Measurements from ENCODE around the gene LSS. TPM values are rescaled to one million over a fixed set of nuclear protein-coding genes. Genes with fewer than 3 reads are reported as not detected.
"Not testable (repeated sequence)": the region's sequence is repeated elsewhere in the genome, so short reads cannot be mapped to it uniquely, and the experiment has no call there.

LSS gene
- total RNA-seq, 1 donor from 2014 or later: 19.7 TPM

DNA sequence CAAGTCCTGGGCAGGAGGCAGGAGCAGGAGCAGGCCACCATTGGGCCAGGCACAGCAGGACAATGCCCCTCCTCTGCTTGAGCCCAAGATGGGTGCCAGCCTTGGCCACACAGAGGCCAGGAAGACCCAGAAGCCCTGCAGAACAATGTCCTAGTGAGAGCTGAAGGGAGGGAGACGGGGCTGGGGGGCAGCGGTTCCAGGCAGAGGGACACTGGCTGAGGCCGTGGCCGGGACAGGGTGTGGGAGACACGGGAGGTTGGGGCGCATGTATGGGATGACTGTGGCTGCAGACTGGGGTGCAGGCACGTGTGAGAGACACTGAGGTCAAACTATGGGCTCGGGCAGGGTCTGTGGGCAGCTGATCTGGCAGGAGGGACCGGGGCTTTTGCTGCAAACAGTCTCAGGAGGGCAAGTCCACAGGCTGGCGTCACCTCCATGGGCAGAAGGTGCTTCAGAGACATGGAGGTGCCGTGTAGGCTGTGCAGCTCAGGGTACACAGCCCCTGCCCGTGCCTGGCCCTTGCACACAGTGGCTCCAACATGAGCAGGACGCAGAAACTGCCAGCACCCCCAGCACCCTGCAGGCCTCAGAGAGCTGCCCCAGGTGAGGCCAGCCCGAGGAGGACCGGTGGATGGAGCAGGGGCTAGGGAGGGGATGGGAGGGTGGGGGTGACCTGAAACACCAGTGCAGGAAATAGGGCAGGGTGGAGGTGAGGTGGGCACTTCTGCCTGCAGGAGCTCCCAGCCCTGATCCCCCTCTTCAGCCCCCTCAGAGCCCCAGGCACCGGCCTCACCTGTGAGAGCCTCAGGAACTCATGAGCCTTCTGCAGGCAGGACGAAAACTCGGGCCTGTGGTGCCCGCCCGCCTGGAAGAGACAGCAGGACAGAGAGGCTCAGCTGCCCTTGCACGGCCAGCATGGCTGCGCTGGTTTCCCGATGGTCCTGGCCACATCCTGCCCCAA, 19.5 kb downstream of the LSS start:
- DNase-seq: no peak
- peaks cover 11% of the 10 kb centered on the region for H3K36me3 Mint-ChIP-seq (ENCODE audit: low read depth)

DNA sequence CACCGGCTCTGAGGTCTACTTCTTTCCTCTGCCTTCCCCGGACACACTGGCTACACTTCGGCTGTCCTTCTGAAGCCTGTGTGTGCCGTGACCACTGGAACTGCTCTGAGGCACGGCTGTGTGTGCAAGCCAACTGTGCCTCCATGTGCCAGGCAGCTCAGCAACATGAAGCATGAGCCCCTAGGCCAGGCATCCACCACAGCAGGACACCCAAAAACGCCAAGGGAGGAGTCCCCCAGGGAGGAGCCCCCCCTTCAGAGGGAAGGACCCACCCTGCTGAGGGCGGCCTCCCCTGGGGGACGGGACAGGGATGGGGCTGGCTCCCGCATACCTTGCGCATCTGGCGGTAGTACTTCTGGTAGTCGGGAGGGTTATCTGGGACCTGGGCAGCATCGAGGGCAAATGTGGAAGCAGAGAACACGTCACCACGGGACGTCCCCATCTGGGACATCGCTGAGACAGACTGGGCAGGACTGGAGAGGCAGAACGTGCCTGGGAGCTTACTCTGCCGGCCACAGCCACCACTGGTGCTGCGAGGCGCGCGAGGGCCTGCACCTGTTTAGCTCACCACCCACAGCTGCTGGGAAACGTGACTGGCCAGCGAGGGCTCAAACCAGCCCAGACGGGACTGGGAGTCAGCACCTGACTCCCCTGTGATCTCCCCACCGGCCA, 20.5 kb downstream of the LSS start:
- no peaks in the 10 kb centered on the region for H3K27me3 Mint-ChIP-seq
- DNase-seq: no peak
- intact Hi-C loops (cut with micrococcal nuclease): no loop called here
- H3K9me3 Mint-ChIP-seq: no peaks in the 10 kb centered on the region
- no peak overlapping the region for H3K27ac Mint-ChIP-seq
- no peak overlapping the region for H3K4me3 Mint-ChIP-seq
- H3K4me1 Mint-ChIP-seq: no peaks in the 10 kb centered on the region
- peaks cover 17% of the 10 kb centered on the region for H3K36me3 Mint-ChIP-seq (ENCODE audit: low read depth)

More for the DNA sequence above, 19.5 kb downstream of the LSS start:
- no peak overlapping the region for H3K4me3 Mint-ChIP-seq
- no peaks in the 10 kb centered on the region for H3K4me1 Mint-ChIP-seq
- no peaks in the 10 kb centered on the region for H3K9me3 Mint-ChIP-seq
- intact Hi-C loops (cut with micrococcal nuclease): no loop called here
- no peaks in the 10 kb centered on the region for H3K27me3 Mint-ChIP-seq
- no peak overlapping the region for H3K27ac Mint-ChIP-seq

DNA sequence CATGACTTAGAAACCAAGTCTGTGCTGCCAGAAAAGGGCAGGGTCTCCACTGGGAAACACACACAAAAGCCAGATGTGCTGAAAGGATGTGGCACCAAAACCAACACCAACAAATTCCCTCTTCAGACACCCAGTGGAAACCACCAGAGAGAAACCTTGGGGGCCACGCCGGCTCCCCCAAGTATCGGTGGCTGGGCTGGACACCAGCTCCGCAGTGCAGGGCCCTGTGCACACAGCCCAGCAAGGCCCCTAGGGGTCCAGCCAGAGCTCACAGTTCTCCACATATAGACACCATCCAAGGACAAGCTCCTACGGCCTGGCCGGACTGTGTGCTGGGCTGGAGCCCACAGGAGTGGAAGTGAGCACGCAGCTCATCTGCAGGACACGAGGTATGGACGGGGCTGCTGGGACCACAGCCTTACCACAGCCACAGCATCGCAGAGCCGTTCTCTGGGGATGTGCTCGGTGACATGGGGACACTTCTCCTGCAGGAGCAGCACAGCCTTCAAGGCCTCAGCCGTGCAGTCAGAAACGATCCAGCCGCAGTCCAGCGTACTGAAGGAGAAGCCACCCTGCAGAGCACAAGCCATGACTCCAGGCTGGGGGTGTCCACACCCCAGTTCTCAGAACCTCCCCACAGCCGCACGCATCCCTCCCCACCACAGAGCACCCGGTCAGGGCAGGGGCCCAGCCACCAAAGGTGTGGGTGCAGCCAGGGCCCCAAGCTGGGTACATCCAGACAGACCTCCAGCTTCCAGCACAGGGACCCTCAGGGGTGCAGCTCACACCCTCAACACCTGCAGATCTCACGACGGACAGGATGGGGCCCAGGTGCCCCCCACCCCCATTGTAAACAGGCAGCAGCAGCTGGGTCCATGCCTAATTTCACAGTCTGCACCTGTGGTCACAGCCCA, 21.3 kb downstream of the LSS start:
- Mint-ChIP-seq H3K36me3 (ENCODE audit: low read depth) (peaks cover 21% of the 10 kb centered on the region), H3K4me1 (no peaks in the 10 kb centered on the region), H3K4me3 (no peak overlapping the region), H3K27ac (no peak overlapping the region), H3K27me3 (no peaks in the 10 kb centered on the region), H3K9me3 (no peaks in the 10 kb centered on the region)
- no peak for DNase-seq
- intact Hi-C loops (cut with micrococcal nuclease): no loop called here

DNA sequence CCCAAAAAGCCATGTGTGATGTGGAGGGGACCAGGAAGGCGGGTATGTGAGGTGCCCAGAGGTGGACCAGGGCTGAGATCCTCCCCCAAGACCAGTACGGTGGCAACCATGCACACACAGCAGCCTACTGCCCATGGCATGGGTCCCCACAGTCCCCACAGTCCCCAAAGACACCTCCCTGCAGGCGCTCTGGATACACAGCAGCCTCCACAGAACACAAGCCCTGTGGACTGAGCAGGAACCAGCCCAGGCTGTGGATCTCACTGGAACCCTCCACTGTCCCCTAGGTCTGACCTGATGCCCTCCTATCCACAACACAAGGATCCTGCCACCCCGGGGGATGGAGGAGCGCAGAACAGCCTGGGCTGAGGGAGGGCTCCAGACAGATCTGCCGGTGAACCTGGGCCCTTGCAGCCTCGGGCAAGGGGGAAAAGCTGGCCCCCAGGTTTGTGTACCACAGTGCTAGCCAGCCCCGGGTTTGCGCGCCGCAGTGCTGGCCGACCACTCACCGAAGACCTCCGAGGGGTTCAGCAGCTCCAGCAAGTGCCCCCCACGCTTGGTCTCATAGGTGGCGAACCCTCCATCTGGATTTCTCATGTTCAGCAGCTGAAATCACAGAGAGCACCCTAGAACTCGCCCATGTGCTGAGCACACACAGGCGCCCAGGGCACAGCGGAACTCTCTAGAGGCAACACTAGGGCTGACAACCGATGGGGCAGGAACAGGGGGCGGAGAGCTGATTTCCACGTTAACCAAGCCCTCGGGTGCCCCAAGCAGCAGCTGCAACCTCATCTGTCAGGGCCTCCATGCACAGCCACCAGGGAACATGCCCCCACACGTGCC, 22.2 kb downstream of the LSS start:
- H3K9me3 Mint-ChIP-seq: no peaks in the 10 kb centered on the region
- no peaks in the 10 kb centered on the region for H3K4me1 Mint-ChIP-seq
- H3K27ac Mint-ChIP-seq: no peak overlapping the region
- intact Hi-C loops (cut with micrococcal nuclease): no loop called here
- no peak overlapping the region for H3K4me3 Mint-ChIP-seq
- no peaks in the 10 kb centered on the region for H3K27me3 Mint-ChIP-seq
- no peak for DNase-seq
- H3K36me3 Mint-ChIP-seq (ENCODE audit: low read depth): peaks cover 18% of the 10 kb centered on the region

DNA sequence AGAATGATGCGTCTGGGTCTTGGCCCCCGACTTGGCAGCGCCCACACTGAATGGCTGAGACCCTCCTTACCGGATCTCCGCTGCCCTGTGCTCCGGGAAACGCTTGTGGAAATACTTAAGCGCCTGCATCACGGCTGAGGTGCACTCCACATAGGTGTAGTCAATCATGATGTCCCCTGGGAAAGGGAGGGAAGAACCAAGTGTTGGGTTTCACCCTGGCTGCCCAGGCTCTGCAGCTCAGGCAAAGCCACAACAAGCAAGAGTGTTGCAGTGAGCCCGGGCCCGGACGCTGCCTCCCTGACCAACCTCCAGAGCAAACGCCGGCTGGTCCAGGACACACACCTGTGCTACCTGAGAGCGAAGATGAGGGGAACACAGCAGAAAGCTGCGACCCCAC, 22.8 kb downstream of the LSS start:
- H3K27ac Mint-ChIP-seq: no peak overlapping the region
- peaks cover 19% of the 10 kb centered on the region for H3K36me3 Mint-ChIP-seq (ENCODE audit: low read depth)
- no peaks in the 10 kb centered on the region for H3K4me1 Mint-ChIP-seq
- no peaks in the 10 kb centered on the region for H3K27me3 Mint-ChIP-seq
- intact Hi-C loops (cut with micrococcal nuclease): no loop called here
- no peaks in the 10 kb centered on the region for H3K9me3 Mint-ChIP-seq
- DNase-seq: no peak
- no peak overlapping the region for H3K4me3 Mint-ChIP-seq

DNA sequence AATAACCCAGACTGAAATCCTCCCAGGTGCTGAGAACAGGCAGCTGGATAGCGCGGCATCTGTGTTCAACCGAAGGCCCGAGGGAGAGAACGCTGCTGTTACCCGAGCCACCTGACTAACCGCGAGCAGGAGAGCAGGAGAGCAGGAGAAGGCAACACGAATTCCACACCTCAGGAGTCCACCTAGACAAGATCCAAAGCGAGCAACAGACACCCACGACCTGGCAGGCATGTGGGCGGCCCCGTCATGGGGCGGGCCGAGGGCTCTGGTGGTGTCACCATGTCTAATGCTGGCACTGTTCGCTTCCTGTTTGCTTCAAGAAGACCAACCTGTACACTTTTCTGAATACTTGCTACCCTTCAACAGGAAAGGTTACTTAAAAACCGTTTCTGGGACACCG, 23.4 kb downstream of the LSS start:
- intact Hi-C loops (cut with micrococcal nuclease): no loop called here
- H3K4me3 Mint-ChIP-seq: no peak overlapping the region
- no peaks in the 10 kb centered on the region for H3K9me3 Mint-ChIP-seq
- H3K27me3 Mint-ChIP-seq: no peaks in the 10 kb centered on the region
- no peaks in the 10 kb centered on the region for H3K4me1 Mint-ChIP-seq
- no peak overlapping the region for H3K27ac Mint-ChIP-seq
- no peak for DNase-seq
- peaks cover 21% of the 10 kb centered on the region for H3K36me3 Mint-ChIP-seq (ENCODE audit: low read depth)

DNA sequence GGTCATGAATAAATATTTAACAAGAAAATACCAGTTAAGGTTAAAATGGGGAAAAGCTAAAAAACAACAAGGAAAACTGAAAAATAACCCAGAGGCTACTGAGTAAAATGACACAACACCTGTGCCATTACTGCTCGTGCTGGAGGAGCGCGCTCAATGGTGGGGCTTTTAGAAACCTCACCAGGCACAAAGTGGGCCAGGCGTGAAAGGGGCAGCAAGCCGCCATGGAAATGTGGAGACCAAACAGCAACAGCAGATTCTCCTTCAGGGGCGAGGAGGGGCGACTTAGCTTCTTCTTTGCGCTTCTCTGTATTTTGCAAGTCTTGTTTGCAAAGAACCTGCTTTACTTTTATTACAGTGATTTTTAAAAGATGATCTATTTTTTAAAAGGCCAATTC, 25.4 kb downstream of the LSS start:
- Mint-ChIP-seq H3K36me3 (ENCODE audit: low read depth) (peaks cover 32% of the 10 kb centered on the region), H3K27me3 (no peaks in the 10 kb centered on the region), H3K4me3 (no peak overlapping the region), H3K4me1 (no peaks in the 10 kb centered on the region), H3K27ac (peak overlapping the region; percentile 67), H3K9me3 (no peaks in the 10 kb centered on the region)
- no peak for DNase-seq
- intact Hi-C loops (cut with micrococcal nuclease): no loop called here

DNA sequence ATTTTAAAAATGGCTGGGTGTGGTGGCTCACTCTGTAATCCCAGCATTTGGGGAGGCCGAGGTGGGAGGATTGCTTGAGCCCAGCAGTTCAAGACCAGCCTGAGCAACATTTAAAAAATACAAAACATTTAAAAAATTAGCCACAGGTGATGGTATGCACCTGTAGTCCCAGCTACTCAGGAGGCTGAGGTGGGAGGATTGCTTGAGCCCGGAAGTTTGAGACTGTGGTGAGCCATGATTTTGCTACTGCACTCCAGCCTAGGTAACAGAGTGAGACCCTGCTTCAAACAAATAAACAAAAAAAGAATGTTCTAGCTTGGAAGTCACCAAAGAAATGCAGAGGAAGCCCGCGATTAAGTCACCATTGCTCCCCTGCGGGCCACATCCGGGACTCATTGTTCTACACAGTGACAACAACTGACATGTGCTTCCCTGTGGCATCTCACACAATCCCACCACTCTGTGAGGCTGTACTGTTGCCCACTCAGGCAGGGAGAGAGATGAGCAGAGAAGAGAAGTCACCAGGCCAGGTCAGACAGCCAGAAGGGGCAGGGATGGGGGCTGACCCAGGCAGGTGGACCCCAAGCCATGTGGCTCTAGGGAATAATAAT, 25.9 kb downstream of the LSS start:
- no peaks in the 10 kb centered on the region for H3K4me1 Mint-ChIP-seq
- no peak overlapping the region for H3K4me3 Mint-ChIP-seq
- intact Hi-C loops (cut with micrococcal nuclease): no loop called here
- no peaks in the 10 kb centered on the region for H3K9me3 Mint-ChIP-seq
- peak overlapping the region; percentile 67 for H3K27ac Mint-ChIP-seq
- no peaks in the 10 kb centered on the region for H3K27me3 Mint-ChIP-seq
- no peak for DNase-seq
- H3K36me3 Mint-ChIP-seq (ENCODE audit: low read depth): peaks cover 34% of the 10 kb centered on the region

DNA sequence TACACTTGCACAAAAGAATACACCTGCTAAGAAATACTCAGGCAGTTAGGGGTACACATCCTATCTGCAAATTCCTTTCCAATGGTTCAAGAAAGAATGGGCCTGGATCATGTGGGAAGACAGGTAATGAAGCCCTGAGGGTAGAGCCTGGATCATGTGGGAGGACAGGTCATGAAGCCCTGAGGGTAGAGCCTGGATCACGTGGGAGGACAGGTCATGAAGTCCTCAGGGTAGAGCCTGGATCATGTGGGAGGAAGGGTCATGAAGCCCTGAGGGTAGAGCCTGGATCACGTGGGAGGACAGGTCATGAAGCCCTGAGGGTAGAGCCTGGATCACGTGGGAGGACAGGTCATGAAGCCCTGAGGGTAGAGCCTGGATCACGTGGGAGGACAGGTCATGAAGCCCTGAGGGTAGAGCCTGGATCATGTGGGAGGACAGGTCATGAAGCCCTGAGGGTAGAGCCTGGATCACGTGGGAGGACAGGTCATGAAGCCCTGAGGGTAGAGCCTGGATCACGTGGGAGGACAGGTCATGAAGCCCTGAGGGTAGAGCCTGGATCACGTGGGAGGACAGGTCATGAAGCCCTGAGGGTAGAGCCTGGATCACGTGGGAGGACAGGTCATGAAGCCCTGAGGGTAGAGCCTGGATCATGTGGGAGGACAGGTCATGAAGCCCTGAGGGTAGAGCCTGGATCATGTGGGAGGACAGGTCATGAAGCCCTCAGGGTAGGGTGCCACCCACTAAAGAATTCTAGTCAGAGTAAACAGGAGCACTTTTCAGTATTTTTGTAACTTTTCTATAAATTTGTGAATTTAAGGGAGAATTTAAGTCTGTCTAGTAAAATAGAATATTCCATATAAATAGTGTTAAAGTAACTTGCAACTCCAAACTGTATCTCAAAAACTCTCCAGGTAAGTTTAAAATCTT, 27.4 kb downstream of the LSS start:
- H3K27me3 Mint-ChIP-seq; H3K9me3 Mint-ChIP-seq; H3K4me3 Mint-ChIP-seq; DNase-seq; intact Hi-C loops (cut with micrococcal nuclease); H3K4me1 Mint-ChIP-seq: not testable (repeated sequence)
- Mint-ChIP-seq H3K36me3 (ENCODE audit: low read depth) (peaks cover 41% of the 10 kb centered on the region), H3K27ac (peak overlapping the region; percentile 4)

DNA sequence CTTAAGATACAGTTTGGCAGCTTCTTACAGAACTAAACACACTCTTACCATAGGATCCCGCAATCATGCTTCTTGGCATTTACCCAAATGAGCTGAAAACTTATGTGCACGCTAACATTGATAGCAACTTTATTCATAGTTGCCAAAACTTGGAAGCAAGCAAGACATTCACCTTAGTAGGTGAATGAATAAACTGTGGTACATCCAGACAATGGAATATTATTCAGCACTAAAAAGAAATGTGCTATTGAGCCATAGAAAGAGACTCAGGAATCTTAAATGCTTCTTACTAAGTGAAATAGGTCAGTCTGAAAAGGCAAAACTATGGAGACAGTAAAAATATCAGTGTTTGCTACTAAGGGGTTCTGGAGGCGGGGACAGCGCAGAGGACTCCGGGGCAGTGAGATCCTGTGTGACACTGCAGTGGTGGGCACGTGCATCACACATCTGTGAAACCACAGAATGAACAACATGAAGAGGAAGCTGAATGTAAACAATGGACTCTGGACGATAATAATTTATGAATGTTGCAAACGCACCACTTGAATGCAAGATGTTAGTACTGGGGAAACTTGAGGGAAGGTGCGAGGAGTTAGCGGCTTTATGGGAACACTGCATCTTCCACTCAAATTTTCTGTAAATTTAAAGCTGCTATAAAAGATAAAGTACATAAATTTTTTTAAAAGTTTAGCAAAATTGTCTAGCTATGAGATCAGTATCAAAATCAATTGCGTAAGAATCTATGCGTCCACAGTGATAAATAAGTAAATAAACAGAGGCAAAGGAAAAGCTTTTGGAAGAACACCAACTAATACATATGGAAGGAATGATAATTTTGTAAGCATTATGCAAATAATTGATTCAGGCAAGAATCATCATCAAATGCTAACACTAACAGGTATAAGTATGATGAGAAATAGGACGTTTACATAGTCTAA, 28.9 kb downstream of the LSS start:
- Mint-ChIP-seq H3K4me1 (no peaks in the 10 kb centered on the region), H3K27ac (no peak overlapping the region), H3K27me3 (no peaks in the 10 kb centered on the region), H3K9me3 (no peaks in the 10 kb centered on the region), H3K36me3 (ENCODE audit: low read depth) (peaks cover 40% of the 10 kb centered on the region), H3K4me3 (no peak overlapping the region)
- intact Hi-C loops (cut with micrococcal nuclease): no loop called here
- no peak for DNase-seq

DNA sequence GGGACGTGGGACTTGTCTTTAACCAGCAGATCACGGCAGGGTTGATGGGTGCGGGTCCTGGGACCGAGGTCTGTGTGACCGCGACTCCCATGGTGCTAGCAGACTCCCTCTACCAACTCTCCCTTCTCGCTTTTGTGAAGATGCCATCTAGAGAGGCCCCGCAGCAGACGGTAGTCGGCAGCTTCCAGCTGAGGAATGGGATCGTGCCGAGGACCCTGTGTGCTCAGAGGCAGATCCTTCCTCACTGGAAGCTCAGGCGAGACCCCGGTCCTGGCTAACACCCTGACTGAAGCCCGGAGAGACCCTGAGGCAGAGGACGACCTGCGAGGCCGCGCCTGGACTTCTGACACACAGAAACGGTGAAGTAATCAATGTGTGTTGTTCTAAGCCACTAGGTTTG, 31.8 kb downstream of the LSS start:
- H3K27me3 Mint-ChIP-seq: no peaks in the 10 kb centered on the region
- no peak overlapping the region for H3K4me3 Mint-ChIP-seq
- DNase-seq: no peak
- intact Hi-C loops (cut with micrococcal nuclease): no loop called here
- no peaks in the 10 kb centered on the region for H3K9me3 Mint-ChIP-seq
- H3K4me1 Mint-ChIP-seq: no peaks in the 10 kb centered on the region
- H3K27ac Mint-ChIP-seq: no peak overlapping the region
- peaks cover 42% of the 10 kb centered on the region for H3K36me3 Mint-ChIP-seq (ENCODE audit: low read depth)
